ENCODE measurements around the gene HMGA1.
A peak's percentile ranks its signal among the peaks of the same experiment; 100 is the strongest.
"Not testable (repeated sequence)": the region's sequence is repeated elsewhere in the genome, so short reads cannot be mapped to it uniquely, and the experiment has no call there.

The HMGA1 gene

DNA sequence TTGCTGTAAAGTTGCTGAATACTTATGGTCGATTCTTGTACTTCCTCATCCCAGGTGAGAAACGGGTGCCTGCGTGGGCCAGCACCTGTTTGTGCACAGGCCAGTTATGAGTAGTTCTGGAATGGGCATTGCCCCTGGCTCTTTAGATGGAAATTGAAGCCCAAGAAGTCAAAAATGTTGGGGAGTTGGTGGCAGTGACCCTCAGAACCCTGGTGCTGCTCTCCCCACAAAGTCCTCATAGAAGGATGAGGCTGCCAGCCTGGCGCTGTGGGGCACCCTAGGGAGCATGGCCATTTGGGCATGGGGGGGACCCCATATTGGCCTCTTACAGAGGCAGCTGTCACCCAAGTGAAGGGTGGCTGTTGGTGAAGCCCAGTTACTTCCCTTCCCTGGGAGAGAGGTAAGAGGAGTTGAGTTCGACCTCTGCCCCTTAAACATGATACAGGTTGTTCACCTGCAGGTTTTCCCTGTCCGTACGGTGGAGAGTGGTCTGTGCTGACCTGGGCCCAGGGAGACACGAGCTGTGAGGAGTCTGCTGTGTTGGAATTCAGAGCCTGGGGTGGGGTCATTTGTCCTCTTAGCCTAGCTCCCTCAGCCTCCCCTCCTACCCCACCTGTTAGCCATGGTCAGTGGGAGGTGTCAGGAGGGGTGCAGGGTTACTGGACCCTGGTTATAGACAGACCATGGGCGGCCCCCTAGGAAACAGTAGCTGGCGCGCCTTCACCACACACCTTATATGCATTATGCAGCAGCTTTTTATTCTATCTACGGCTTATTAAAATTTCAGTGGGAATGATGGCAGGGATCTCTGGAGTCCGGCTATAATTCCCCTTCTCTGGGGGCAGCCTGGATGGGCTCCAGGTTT, 4.9 kb downstream of the HMGA1 start:
- TF ChIP-seq, protein P1, sequence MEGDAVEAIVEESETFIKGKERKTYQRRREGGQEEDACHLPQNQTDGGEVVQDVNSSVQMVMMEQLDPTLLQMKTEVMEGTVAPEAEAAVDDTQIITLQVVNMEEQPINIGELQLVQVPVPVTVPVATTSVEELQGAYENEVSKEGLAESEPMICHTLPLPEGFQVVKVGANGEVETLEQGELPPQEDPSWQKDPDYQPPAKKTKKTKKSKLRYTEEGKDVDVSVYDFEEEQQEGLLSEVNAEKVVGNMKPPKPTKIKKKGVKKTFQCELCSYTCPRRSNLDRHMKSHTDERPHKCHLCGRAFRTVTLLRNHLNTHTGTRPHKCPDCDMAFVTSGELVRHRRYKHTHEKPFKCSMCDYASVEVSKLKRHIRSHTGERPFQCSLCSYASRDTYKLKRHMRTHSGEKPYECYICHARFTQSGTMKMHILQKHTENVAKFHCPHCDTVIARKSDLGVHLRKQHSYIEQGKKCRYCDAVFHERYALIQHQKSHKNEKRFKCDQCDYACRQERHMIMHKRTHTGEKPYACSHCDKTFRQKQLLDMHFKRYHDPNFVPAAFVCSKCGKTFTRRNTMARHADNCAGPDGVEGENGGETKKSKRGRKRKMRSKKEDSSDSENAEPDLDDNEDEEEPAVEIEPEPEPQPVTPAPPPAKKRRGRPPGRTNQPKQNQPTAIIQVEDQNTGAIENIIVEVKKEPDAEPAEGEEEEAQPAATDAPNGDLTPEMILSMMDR (IDR thresholded peaks at IDR 0.05; ENCODE audit: control extremely low read depth, extremely low read depth, low read depth, missing control alignments) = no peak
- ChIA-PET CTCF (interaction anchor here (1.0 kb wide), 1 partner anchor 46 kb away, joined by 4 read pairs; no protein-coding TSS in a partner anchor), POLR2A (no interaction called here)
- DNase-seq (ENCODE audit: extremely low spot score) = no peak

DNA sequence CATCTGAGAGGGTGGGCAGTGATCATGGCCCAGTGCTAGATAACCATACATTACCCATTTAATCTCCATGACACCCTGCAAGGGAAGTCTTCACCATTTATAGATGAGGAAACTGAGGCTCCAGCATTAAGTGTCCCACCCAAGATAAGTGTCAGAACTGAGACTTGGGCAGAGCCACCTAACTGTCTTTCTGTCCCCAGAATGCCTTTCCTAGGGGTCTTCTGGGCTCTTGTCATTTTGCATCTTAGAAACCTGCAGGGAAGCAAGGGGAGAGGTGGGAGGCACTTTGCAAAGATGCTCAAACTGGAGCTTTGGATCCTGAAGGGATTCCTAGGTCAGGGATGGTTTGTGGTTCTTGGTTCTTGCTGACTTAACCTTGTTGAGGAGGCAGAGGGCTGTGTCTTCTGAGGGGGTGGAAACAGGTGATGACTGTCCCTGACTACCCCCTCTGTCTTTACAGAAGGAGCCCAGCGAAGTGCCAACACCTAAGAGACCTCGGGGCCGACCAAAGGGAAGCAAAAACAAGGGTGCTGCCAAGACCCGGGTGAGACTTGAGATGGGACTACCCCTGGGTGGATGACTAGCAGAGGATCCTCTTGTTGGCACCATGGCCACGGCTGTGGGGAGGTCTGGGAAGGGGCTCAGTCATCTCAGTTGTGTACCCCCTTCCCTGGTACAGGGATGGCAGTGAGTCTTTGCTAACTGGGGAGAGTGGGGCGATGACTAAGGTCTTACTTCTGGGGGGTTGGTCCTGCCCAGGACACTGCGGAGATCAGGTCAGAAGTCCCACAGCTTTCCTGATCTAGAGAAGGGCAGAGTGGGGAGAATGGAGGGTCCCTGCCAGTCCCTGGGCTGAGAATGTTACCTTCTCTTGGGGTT, 5.8 kb downstream of the HMGA1 start:
- no peak for DNase-seq (ENCODE audit: extremely low spot score)
- ChIA-PET POLR2A (no interaction called here), CTCF (interaction anchor here (1.0 kb wide), 1 partner anchor 47 kb away, joined by 4 read pairs; no protein-coding TSS in a partner anchor)
- TF ChIP-seq, protein P1 (IDR thresholded peaks at IDR 0.05; ENCODE audit: control extremely low read depth, extremely low read depth, low read depth, missing control alignments) = no peak

DNA sequence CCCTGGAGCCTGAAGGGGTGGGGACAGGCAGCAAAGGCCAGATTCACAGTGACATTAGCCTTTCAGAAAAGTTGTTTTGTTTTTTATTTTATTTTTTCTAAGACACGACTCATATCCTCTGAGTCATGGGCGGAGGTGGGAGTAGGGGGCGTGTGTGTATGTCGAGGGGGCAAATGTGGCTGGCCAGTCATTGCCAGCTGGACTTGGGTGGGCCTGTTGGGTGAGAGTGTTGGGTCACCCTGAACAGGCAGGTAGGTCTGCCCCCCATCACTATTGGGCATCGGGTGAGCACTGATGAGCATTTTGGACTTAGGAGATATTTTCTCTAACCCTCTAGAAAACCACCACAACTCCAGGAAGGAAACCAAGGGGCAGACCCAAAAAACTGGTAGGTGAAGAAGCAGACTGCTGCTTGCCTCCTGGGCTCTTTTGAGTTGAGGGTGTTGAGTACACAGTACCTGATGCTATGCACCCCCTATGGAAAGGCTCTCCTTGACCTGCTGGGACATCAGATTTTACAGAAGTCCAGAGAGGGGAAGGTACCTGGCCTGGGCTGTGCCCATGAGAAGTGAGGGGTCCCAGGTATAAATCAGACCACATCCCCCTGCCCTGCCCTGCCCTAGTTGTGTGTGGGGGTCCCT, 6.6 kb downstream of the HMGA1 start:
- TF ChIP-seq, protein P1 (IDR thresholded peaks at IDR 0.05; ENCODE audit: control extremely low read depth, extremely low read depth, low read depth, missing control alignments) = no peak
- ChIA-PET POLR2A (interaction anchor here (0.6 to 0.8 kb wide), 4 partner anchors 19 to 549 kb away, joined by 3 to 8 read pairs (median 6); no protein-coding TSS in a partner anchor), CTCF (interaction anchor here (1.4 kb wide), 1 partner anchor 14 kb away, joined by 3 read pairs; no protein-coding TSS in a partner anchor)
- DNase-seq (ENCODE audit: extremely low spot score) = no peak

DNA sequence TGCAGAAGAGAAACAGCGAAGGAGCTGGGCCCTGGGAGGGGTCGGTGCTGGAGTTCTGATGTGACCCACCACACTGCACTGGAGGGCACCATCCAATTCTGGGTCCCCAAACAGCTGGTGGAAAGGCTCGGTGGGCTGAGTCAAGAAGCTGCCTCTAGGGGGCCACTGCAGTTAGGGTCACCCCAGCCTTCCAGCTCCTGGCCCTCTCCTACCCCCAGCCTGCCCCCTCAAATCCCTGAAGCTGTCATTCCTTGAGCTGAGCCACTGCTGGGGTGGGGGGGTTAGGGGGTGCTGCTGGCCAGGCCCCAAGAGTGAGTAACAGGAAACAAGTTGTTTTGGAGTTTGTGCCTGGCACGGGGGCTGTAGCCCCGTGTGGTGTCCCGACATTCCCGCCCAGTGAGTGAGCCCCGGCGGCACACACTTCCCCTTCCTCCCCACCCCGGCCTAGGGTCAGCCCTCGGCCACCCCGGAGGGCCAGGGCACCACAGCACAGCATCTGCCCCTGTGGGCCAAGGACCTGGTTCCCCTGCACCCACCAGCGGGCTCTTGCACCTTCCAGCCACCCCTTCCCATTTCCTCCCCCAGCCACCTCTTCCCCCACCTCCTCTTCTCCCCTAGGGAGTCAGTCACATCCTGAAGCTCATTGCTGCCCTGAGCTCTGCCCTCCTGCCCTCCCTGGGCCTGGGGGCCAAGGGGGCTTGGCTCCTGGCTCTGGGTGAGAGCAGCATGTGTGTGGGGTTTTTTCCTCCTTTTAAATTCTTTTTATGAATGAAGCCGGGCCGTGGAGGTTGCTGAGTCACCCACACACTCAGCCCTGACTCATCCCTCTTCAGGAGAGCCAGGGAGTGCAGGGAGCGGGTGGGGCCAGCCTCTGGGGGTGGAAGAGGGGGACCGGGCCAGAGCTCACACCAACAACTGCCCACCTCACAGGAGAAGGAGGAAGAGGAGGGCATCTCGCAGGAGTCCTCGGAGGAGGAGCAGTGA, 7.5 kb downstream of the HMGA1 start:
- no peak for DNase-seq (ENCODE audit: extremely low spot score)

DNA sequence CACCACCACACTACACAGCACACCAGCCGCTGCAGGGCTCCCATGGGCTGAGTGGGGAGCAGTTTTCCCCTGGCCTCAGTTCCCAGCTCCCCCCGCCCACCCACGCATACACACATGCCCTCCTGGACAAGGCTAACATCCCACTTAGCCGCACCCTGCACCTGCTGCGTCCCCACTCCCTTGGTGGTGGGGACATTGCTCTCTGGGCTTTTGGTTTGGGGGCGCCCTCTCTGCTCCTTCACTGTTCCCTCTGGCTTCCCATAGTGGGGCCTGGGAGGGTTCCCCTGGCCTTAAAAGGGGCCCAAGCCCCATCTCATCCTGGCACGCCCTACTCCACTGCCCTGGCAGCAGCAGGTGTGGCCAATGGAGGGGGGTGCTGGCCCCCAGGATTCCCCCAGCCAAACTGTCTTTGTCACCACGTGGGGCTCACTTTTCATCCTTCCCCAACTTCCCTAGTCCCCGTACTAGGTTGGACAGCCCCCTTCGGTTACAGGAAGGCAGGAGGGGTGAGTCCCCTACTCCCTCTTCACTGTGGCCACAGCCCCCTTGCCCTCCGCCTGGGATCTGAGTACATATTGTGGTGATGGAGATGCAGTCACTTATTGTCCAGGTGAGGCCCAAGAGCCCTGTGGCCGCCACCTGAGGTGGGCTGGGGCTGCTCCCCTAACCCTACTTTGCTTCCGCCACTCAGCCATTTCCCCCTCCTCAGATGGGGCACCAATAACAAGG, 8.5 kb downstream of the HMGA1 start:
- DNase-seq (ENCODE audit: extremely low spot score); CTCF ChIA-PET: not testable (repeated sequence)
- POLR2A ChIA-PET = interaction anchor here (0.6 kb wide), 1 partner anchor 8 kb away, joined by 4 read pairs; the partner anchor contains the start of gene HMGA1

More for the DNA sequence above, 7.5 kb downstream of the HMGA1 start:
- TF ChIP-seq, protein P1 (IDR thresholded peaks at IDR 0.05; ENCODE audit: control extremely low read depth, extremely low read depth, low read depth, missing control alignments) = peak; percentile 27
- CTCF ChIA-PET = interaction anchor here (1.0 to 1.4 kb wide), 2 partner anchors 15 to 171 kb away, joined by 3 to 4 read pairs; no protein-coding TSS in a partner anchor
- POLR2A ChIA-PET = interaction anchor here (0.6 to 0.8 kb wide), 5 partner anchors 7 to 550 kb away, joined by 3 to 8 read pairs (median 4); partner anchors contain the start of gene HMGA1

DNA sequence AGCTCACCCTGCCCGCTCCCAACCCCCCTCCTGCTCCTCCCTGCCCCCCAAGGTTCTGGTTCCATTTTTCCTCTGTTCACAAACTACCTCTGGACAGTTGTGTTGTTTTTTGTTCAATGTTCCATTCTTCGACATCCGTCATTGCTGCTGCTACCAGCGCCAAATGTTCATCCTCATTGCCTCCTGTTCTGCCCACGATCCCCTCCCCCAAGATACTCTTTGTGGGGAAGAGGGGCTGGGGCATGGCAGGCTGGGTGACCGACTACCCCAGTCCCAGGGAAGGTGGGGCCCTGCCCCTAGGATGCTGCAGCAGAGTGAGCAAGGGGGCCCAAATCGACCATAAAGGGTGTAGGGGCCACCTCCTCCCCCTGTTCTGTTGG, 9.1 kb downstream of the HMGA1 start:
- DNase-seq (ENCODE audit: extremely low spot score); POLR2A ChIA-PET: not testable (repeated sequence)
- CTCF ChIA-PET = interaction anchor here (1.2 to 5.1 kb wide), 2 partner anchors 18 to 170 kb away, joined by 3 to 92 read pairs; no protein-coding TSS in a partner anchor

All from GM10248 (cell line).